ENCODE measurements around the gene PHF14.

DNA sequence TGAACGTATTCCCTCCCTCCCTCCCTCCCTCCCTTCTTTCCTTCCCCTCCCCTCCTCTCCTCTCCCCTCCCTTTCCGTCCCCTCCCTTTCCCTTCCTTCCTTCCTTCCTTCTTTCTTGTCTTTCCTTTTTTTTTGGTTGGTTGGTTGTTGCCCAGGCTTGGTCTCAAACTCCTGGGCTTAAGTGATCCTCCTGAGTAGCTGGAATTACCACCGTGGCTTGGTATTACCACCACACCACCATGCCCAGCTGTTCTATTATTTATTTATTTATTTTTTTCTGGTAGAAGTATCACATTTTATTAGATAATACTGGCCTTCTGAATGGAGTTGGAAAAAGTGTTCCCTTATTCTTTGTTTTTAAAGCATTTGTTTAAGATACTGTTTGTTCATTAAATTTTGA, 95.9 kb downstream of the PHF14 start:
- TF ChIP-seq, protein P1, sequence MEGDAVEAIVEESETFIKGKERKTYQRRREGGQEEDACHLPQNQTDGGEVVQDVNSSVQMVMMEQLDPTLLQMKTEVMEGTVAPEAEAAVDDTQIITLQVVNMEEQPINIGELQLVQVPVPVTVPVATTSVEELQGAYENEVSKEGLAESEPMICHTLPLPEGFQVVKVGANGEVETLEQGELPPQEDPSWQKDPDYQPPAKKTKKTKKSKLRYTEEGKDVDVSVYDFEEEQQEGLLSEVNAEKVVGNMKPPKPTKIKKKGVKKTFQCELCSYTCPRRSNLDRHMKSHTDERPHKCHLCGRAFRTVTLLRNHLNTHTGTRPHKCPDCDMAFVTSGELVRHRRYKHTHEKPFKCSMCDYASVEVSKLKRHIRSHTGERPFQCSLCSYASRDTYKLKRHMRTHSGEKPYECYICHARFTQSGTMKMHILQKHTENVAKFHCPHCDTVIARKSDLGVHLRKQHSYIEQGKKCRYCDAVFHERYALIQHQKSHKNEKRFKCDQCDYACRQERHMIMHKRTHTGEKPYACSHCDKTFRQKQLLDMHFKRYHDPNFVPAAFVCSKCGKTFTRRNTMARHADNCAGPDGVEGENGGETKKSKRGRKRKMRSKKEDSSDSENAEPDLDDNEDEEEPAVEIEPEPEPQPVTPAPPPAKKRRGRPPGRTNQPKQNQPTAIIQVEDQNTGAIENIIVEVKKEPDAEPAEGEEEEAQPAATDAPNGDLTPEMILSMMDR (IDR thresholded peaks at IDR 0.05): no peak
- TF ChIP-seq POLR2A (IDR thresholded peaks at IDR 0.05): no peak
